Small intestine (tissue), 7 donors: ENCODE measurements around the gene NLRP7. TPM values are rescaled to one million over a fixed set of nuclear protein-coding genes. Genes with fewer than 3 reads are reported as not detected.

Experiments used
- DNase-seq, 2 donors: peaks; one replicate each; pipeline versions ENCODE4 v3.0.0 to v3.0.0-alpha.2; 2013
- FAIRE-seq: peaks from 2 replicates; lab custom pipeline; 2012; peaks lifted over from hg19 to GRCh38; lab: Jason Lieb, UNC
- H3K27ac ChIP-seq, 3 donors: one replicate each; pipeline ENCODE4 v1.5.1; 2013; ENCODE audit warnings: low read length in 2 of 3, mild to moderate bottlenecking in 2 of 3, control low read depth in 1 of 3, inconsistent platforms in 1 of 3, low read depth in 1 of 3, moderate library complexity in 1 of 3
- H3K27me3 ChIP-seq, 3 donors: one replicate each; pipeline ENCODE4 v1.6.1; 2013; ENCODE audit warnings: low read length in 3 of 3, inconsistent platforms in 1 of 3; ENCODE audit not compliant: control insufficient read depth in 3 of 3, insufficient read depth in 3 of 3
- H3K36me3 ChIP-seq, 3 donors: one replicate each; pipeline ENCODE4 v1.6.1; 2013; ENCODE audit warnings: low read length in 3 of 3, inconsistent platforms in 1 of 3, low read depth in 1 of 3, mild to moderate bottlenecking in 1 of 3, moderate library complexity in 1 of 3; ENCODE audit not compliant: control insufficient read depth in 3 of 3, insufficient read depth in 2 of 3
- H3K4me1 ChIP-seq, 3 donors: one replicate each; pipeline ENCODE4 v1.6.1; 2013; ENCODE audit warnings: low read length in 2 of 3, inconsistent platforms in 1 of 3, low read depth in 1 of 3, mild to moderate bottlenecking in 1 of 3, moderate library complexity in 1 of 3; ENCODE audit not compliant: control insufficient read depth in 3 of 3, insufficient read depth in 2 of 3
- H3K4me3 ChIP-seq, 3 donors: one replicate each; pipeline ENCODE4 v1.5.1; 2013; ENCODE audit warnings: low read length in 3 of 3, control low read depth in 1 of 3, inconsistent platforms in 1 of 3, low read depth in 1 of 3, mild to moderate bottlenecking in 1 of 3, moderate library complexity in 1 of 3
- H3K9me3 ChIP-seq, 2 donors: one replicate each; pipeline ENCODE4 v1.6.1; 2013; ENCODE audit warnings: low read depth in 1 of 2, low read length in 1 of 2; ENCODE audit not compliant: control insufficient read depth in 2 of 2, insufficient read depth in 1 of 2
- WGBS, 3 donors: extraction: QIAGEN DNeasy Blood & Tissue Kit; methylation state at CpG; one replicate each; pipeline ENCODE4 v1.1.7; 2013; 5-methylcytosine and 5-hydroxymethylcytosine counted together
- polyA plus RNA-seq, 4 donors: library from polyadenylated mRNA; stranded (reverse) in 3 of 4; unstranded in 1 of 4; fragments of 200-250 nt in 3 of 4; fragments of 120-200 nt in 1 of 4; gene quantifications; one replicate each; pipeline versions ENCODE4 v1.2.1 to v1.2.3, GENCODE V29; 2013
- donor health status: healthy with polysubstance abuse.
- donor health status: control.
- donor health status: control.
- donor health status: Bipolar disorder and iron deficiency.
- donor health status: healthy.

The NLRP7 gene
- polyA plus RNA-seq, 4 donors: 0.01 to 0.27 (median 0.04) TPM; not detected in 1

DNA sequence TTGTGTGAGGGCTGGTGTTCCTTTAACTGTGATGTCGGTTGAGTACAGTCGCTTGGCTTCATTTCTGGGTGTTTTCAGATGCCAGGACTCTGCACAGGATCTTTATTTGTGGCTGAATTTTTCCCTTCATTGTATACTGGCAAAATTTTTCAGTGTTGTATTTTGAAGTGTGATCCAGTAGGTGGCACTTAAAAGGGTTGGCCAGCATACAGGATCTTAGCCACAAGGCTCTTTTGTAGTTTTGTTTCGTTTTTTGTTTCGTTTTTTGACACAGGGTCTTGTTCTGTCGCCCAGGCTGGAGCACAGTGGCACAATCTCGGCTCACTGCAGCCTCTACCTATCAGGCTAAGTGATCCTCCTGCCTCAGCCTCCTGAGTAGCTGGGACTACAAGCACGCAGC is 64.6 kb downstream of the NLRP7 start:
- H3K4me1 ChIP-seq: no peaks in the 10 kb centered on the region
- WGBS, 3 donors: 52 to 76% (median 68%) methylated on average over 7 of the region's 7 CpGs
- FAIRE-seq (no peak), DNase-seq (no peak)
- no peak overlapping the region for H3K27ac ChIP-seq
- no peaks in the 10 kb centered on the region for H3K9me3 ChIP-seq
- no peak overlapping the region for H3K4me3 ChIP-seq
- H3K36me3 ChIP-seq: no peaks in the 10 kb centered on the region
- peaks cover 0 to 3% (median 0%) of the 10 kb centered on the region in 3 donors for H3K27me3 ChIP-seq

DNA sequence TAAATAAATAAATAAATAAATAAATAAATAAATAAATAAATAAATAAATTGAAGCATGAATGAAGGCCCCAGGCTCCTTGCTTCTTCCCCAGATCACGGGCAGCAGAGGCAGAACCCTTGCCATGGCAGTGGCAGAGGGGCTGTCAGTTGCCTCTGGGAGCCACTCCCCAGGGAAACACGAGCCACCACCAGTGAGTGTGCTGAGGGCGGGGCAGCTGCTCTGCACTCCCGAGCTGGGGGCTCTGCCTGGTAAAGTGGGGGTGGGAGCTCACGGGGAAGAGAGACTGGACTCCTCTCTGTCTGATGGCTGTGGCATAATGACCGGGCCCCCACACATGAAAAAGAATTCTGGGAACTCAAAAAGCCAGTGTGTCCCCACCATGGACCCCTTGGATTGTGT is 65.4 kb downstream of the NLRP7 start:
- no peak for DNase-seq
- WGBS, 3 donors: 61 to 68% (median 62%) methylated on average over 6 of the region's 6 CpGs
- FAIRE-seq: no peak

DNA sequence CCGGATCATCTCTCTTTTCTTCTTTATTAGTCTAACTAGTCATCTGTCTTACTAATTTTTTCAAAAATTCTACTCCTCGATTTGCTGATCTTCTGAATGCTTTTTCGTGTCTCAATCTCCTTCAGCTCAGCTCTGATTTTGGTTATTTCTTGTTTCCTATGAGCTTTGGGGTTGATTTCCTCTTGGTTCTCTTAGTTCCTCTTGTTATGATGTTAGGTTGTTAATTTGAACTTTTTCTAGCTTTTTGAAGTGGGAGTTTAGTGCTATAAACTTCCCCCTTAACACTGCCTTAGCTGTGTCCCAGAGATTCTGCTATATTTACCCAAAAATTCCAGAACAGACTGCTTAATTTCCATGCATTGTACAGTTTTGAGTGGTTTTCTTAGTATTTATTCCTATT is 69.9 kb downstream of the NLRP7 start:
- no peaks in the 10 kb centered on the region for H3K9me3 ChIP-seq
- no peaks in the 10 kb centered on the region for H3K4me1 ChIP-seq
- peaks cover 0 to 3% (median 0%) of the 10 kb centered on the region in 3 donors for H3K27me3 ChIP-seq
- FAIRE-seq (no peak), DNase-seq (no peak)
- no peak overlapping the region for H3K27ac ChIP-seq
- WGBS, 3 donors: 51 to 60% (median 55%) methylated on average over 3 of the region's 3 CpGs
- no peak overlapping the region for H3K4me3 ChIP-seq
- no peaks in the 10 kb centered on the region for H3K36me3 ChIP-seq

More for the DNA sequence above, 65.4 kb downstream of the NLRP7 start:
- Histone ChIP-seq H3K4me1 (no peaks in the 10 kb centered on the region), H3K27ac (no peak overlapping the region), H3K9me3 (no peaks in the 10 kb centered on the region), H3K27me3 (peaks cover 0 to 3% (median 0%) of the 10 kb centered on the region in 3 donors), H3K4me3 (no peak overlapping the region), H3K36me3 (no peaks in the 10 kb centered on the region)

DNA sequence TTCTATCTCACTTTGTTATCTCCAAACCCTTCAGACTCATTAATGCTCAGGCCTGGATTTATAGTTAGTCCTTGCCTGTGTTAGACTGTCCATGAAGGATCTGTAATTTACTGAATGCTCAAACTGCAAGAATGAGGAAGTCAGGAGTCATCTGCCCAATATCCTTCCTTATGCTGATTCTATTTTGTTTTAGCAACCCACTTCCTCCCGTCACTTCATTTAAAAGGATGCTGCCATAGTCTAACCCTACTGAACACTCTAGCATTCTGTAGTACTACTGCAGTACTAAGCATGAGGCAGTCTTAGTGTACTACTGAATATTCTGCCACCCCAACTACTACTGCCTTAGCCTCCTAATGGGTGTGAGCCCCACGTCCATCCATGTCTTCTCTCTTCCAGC is 71.8 kb downstream of the NLRP7 start:
- no peaks in the 10 kb centered on the region for H3K36me3 ChIP-seq
- no peak for DNase-seq
- H3K4me3 ChIP-seq: no peak overlapping the region

DNA sequence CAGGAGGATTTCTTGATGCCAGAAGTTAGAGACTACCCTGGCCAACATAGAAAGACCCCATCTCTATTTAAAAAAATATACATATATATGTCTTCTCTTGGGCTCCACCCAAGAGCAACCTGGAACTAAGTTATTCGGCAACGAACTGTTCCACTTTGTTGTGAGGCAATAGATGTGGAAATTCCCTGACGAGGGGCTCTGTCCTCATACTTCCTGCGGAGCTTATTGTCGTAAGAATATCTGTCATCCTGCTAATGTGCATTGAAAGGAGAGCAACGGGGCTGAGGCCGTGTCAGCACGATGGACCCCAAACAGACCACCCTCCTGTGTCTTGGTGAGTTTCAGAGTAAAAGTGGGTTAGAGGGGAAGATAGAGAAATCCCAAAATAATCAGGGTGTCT is 73.3 kb downstream of the NLRP7 start, which contains the start of gene FCAR:
Gene FCAR (plus strand): TSS at position 246 of the 400 bp plus-strand sequence. CDS start 55 bp downstream, at position 301.
- H3K27me3 ChIP-seq: no peaks in the 10 kb centered on the region
- no peaks in the 10 kb centered on the region for H3K9me3 ChIP-seq
- no peak for DNase-seq
- H3K27ac ChIP-seq: no peak within 1 kb of the TSS
- H3K36me3 ChIP-seq: no peaks in the 10 kb centered on the region
- FAIRE-seq: no peak
- H3K4me1 ChIP-seq: no peaks in the 10 kb centered on the region
- WGBS, 3 donors: 75 to 89% (median 81%) methylated on average over 8 of the region's 8 CpGs
- H3K4me3 ChIP-seq: no peak within 1 kb of the TSS

More for the DNA sequence above, 71.8 kb downstream of the NLRP7 start:
- 51 to 58% (median 53%) methylated on average over 2 of the region's 2 CpGs for WGBS, 3 donors
- no peak overlapping the region for H3K27ac ChIP-seq
- H3K9me3 ChIP-seq: no peaks in the 10 kb centered on the region
- no peaks in the 10 kb centered on the region for H3K27me3 ChIP-seq
- FAIRE-seq: no peak
- H3K4me1 ChIP-seq: no peaks in the 10 kb centered on the region

Other genes with a start within 250 kb of the NLRP7 start
- gene KIR3DL3, start 223.1 kb downstream of the NLRP7 start, polyA plus RNA-seq: not detected
- gene KIR2DL3, start 209.0 kb downstream of the NLRP7 start, polyA plus RNA-seq: under 1 TPM in 1 of 4 donors, not detected in 3; 0.06 TPM
- gene KIR2DL1, start 177.7 kb downstream of the NLRP7 start, polyA plus RNA-seq: under 1 TPM in 2 of 4 donors, not detected in 2; 0.04 to 0.07 TPM
- gene KIR2DL4, start 143.9 kb downstream of the NLRP7 start, polyA plus RNA-seq: under 1 TPM in 2 of 4 donors, not detected in 2; 0.09 to 0.10 TPM
- under 1 TPM in 1 of 4 donors, not detected in 3; 0.04 TPM for gene KIR3DL1, start 131.1 kb downstream of the NLRP7 start, polyA plus RNA-seq
- under 1 TPM in 2 of 4 donors, not detected in 2; 0.04 TPM for gene KIR2DS4, start 114.9 kb downstream of the NLRP7 start, polyA plus RNA-seq
- gene KIR3DL2, start 97.1 kb downstream of the NLRP7 start, polyA plus RNA-seq: under 1 TPM in 1 of 4 donors, not detected in 3; 0.07 TPM
- gene FCAR, start 73.3 kb downstream of the NLRP7 start, polyA plus RNA-seq: under 1 TPM in 2 of 4 donors, not detected in 2; 0.06 to 0.22 TPM
- under 1 TPM in 2 of 4 donors, not detected in 2; 0.16 to 0.77 TPM for gene NCR1, start 41.4 kb downstream of the NLRP7 start, polyA plus RNA-seq
- 10 to 100 TPM in 2 of 4 donors, 1 to 10 TPM in 2; 2.2 to 10.9 (median 7.6) TPM for gene NLRP2, start 18.8 kb upstream of the NLRP7 start, polyA plus RNA-seq
- gene GP6, start 90.7 kb upstream of the NLRP7 start, polyA plus RNA-seq: under 1 TPM in 2 of 4 donors, not detected in 2; 0.15 to 0.22 TPM
- 10 to 100 TPM; 21.3 to 28.4 (median 22.2) TPM for gene RDH13, start 115.6 kb upstream of the NLRP7 start, polyA plus RNA-seq
- gene EPS8L1, start 128.3 kb upstream of the NLRP7 start, polyA plus RNA-seq: 10 to 100 TPM; 11.7 to 23.8 (median 19.1) TPM
- gene PPP1R12C, start 170.1 kb upstream of the NLRP7 start, polyA plus RNA-seq: 100 to 1,000 TPM in 2 of 4 donors, 10 to 100 TPM in 2; 68.3 to 192 (median 132) TPM
- gene TNNT1, start 201.7 kb upstream of the NLRP7 start, polyA plus RNA-seq: 10 to 100 TPM in 1 of 4 donors, 1 to 10 TPM in 2, under 1 TPM in 1; 0.18 to 20.1 (median 5.3) TPM
- 10 to 100 TPM in 1 of 4 donors, 1 to 10 TPM in 2, under 1 TPM in 1; 0.59 to 39.7 (median 1.5) TPM for gene TNNI3, start 210.2 kb upstream of the NLRP7 start, polyA plus RNA-seq
- under 1 TPM in 2 of 4 donors, not detected in 2; 0.62 to 0.64 TPM for gene DNAAF3, start 219.1 kb upstream of the NLRP7 start, polyA plus RNA-seq
- gene SYT5, start 232.8 kb upstream of the NLRP7 start, polyA plus RNA-seq: 1 to 10 TPM in 2 of 4 donors, under 1 TPM in 2; 0.22 to 4.7 (median 1.1) TPM